A673 (cell line): Measurements from ENCODE around the gene ROBO3. TPM values are rescaled to one million over a fixed set of nuclear protein-coding genes. Genes with fewer than 3 reads are reported as not detected.

Experiments
- BruUV-seq: library from RNA; stranded (reverse); fragments of 400-500 nt; replicated peaks from 2 replicates; lab custom pipeline; 2021; lab: Mats Ljungman, UMichigan
- CTCF ChIA-PET: fragments of 300-600 bp; sonication (Branson Sonifier 250); formaldehyde crosslinking; loops from one replicate; lab custom pipeline; 2022; ENCODE audit warnings: antibody characterized with exemption; lab: Charles Lee
- POLR2A ChIA-PET: fragments of 300-600 bp; sonication (Branson Sonifier 250); formaldehyde crosslinking; loops from one replicate; lab custom pipeline; 2022; ENCODE audit warnings: antibody characterized with exemption; ENCODE audit not compliant: low non-redundant PET; lab: Charles Lee
- DNase-seq: peaks from one replicate; pipeline ENCODE4 v3.0.0-alpha.2; 2015; ENCODE audit warnings: low spot score
- H3K27ac ChIP-seq: fragments of 200-600 bp; sonication (generic); 2 replicates; pipeline ENCODE4 v1.5.1; 2016; ENCODE audit warnings: mixed run types, low read depth, mild to moderate bottlenecking, mixed read lengths, antibody characterized with exemption, low read length; ENCODE audit not compliant: poor library complexity, severe bottlenecking
- H3K27me3 ChIP-seq: fragments of 200-600 bp; sonication (generic); replicated peaks from 2 replicates; pipeline ENCODE4 v1.6.1; 2017; ENCODE audit warnings: mixed run types, low read depth, mild to moderate bottlenecking, mixed read lengths, antibody characterized with exemption, low read length; ENCODE audit not compliant: insufficient read depth, poor library complexity
- H3K36me3 ChIP-seq: fragments of 200-600 bp; sonication (generic); 2 replicates; pipeline ENCODE4 v1.6.1; 2016; ENCODE audit warnings: mixed run types, mild to moderate bottlenecking, mixed read lengths, antibody characterized with exemption, low read length; ENCODE audit not compliant: insufficient read depth, poor library complexity, severe bottlenecking
- H3K4me1 ChIP-seq: fragments of 200-600 bp; sonication (generic); 2 replicates; pipeline ENCODE4 v1.6.1; 2017; ENCODE audit warnings: mixed run types, mild to moderate bottlenecking, mixed read lengths, antibody characterized with exemption, low read length; ENCODE audit not compliant: insufficient read depth, poor library complexity, severe bottlenecking
- H3K4me3 ChIP-seq: fragments of 200-600 bp; sonication (generic); 2 replicates; pipeline ENCODE4 v1.5.1; 2016; ENCODE audit warnings: low read depth, mixed run types, mild to moderate bottlenecking, mixed read lengths, low read length; ENCODE audit not compliant: poor library complexity, severe bottlenecking
- H3K9me3 ChIP-seq: fragments of 200-600 bp; sonication (generic); 2 replicates; pipeline ENCODE4 v1.6.1; 2016; ENCODE audit warnings: mixed run types, low read depth, mild to moderate bottlenecking, mixed read lengths, antibody characterized with exemption, low read length; ENCODE audit not compliant: poor library complexity, severe bottlenecking
- CTCF ChIP-seq: fragments of 300-800, 200-600 bp; sonication (generic); conservative IDR thresholded peaks from 2 replicates; pipeline ENCODE4 v1.5.1; 2017; ENCODE audit warnings: low read depth, mild to moderate bottlenecking, antibody characterized with exemption, low read length, moderate library complexity, mixed read lengths
- EZH2 ChIP-seq: fragments of 200-600 bp; sonication (generic); IDR thresholded peaks from 2 replicates; pipeline ENCODE4 v1.6.1; 2017; ENCODE audit warnings: borderline replicate concordance, low read depth, mild to moderate bottlenecking, mixed read lengths, antibody characterized with exemption, low read length; ENCODE audit not compliant: poor library complexity, severe bottlenecking
- intact Hi-C: fragments of 100-400 bp; cut with micrococcal nuclease; formaldehyde crosslinking; loops from one replicate; pipeline ENCODE4 v1.10.0; 2022; ENCODE audit not compliant: unreplicated experiment
- total RNA-seq: library from RNA; stranded (reverse); gene quantifications from 2 replicates; pipeline ENCODE4 v1.2.3, GENCODE V29; 2021

Gene ROBO3
- total RNA-seq, 1 experiment from 2014 or later = 2.3 TPM

- H3K27ac ChIP-seq = no peak overlapping the region
- no peaks in the 10 kb centered on the region for H3K4me1 ChIP-seq
- H3K9me3 ChIP-seq = no peaks in the 10 kb centered on the region
- H3K36me3 ChIP-seq = no peaks in the 10 kb centered on the region
- TF ChIP-seq EZH2 (no peak), CTCF (no peak)
- peaks cover 4% of the 10 kb centered on the region for H3K27me3 ChIP-seq
- H3K4me3 ChIP-seq = no peak overlapping the region
- no peak for DNase-seq
- ChIA-PET CTCF (no interaction called here), POLR2A (no interaction called here)
- no TSS peak for BruUV-seq
- intact Hi-C loops = no loop called here
Observed at GRCh38 chr11:124930799-124931198, 65.6 kb downstream of the ROBO3 start.

Other genes starting within 250 kb of the ROBO3 start
- gene TBRG1, start 242.6 kb upstream of the ROBO3 start, total RNA-seq = 37.8 and 44.4 TPM in 2 replicates
- gene SIAE, start 191.7 kb upstream of the ROBO3 start, total RNA-seq = 11.2 and 12.0 TPM in 2 replicates
- 22.9 and 25.8 TPM in 2 replicates for gene SPA17, start 191.5 kb upstream of the ROBO3 start, total RNA-seq
- gene NRGN, start 125.5 kb upstream of the ROBO3 start, total RNA-seq = 38.1 and 43.8 TPM in 2 replicates
- gene VSIG2, start 113.2 kb upstream of the ROBO3 start, total RNA-seq = not detected in 2 replicates
- 1.2 and 1.5 TPM in 2 replicates for gene ESAM, start 103.1 kb upstream of the ROBO3 start, total RNA-seq
- 31.4 and 33.3 TPM in 2 replicates for gene MSANTD2, start 65.0 kb upstream of the ROBO3 start, total RNA-seq
- gene ROBO4, start 32.4 kb downstream of the ROBO3 start, total RNA-seq = not detected in 2 replicates
- gene HEPN1, start 53.8 kb downstream of the ROBO3 start, total RNA-seq = not detected in 2 replicates
- gene HEPACAM, start 70.6 kb downstream of the ROBO3 start, total RNA-seq = not detected in 2 replicates
- gene CCDC15, start 88.8 kb downstream of the ROBO3 start, total RNA-seq = 4.3 and 5.4 TPM in 2 replicates
- 0.26 TPM in 1 of 2 replicates, not detected in the other for gene SLC37A2, start 197.9 kb downstream of the ROBO3 start, total RNA-seq
- gene TMEM218, start 246.2 kb downstream of the ROBO3 start, total RNA-seq = 28.8 and 32.5 TPM in 2 replicates